Measurements from ENCODE around the gene ANKRA2.

The ANKRA2 gene

GRCh38 chr5:73565139-73565968, at the start of gene ANKRA2, which contains the start of gene UTP15:
TSS of gene ANKRA2 (minus strand) at chr5:73565639. CDS start at chr5:73562881, 2,758 bp downstream.
TSS of gene UTP15 (plus strand) at chr5:73565743. CDS start at chr5:73567345, 1,602 bp downstream.
- peak; percentile 98 for DNase-seq (ENCODE audit: low read depth)
- H3K4me3 ChIP-seq (ENCODE audit: low read length): peak within 1 kb of the TSS; percentile 93

GRCh38 chr5:73615085-73615484, 49.6 kb upstream of the ANKRA2 start:
- no peak overlapping the region for H3K4me3 ChIP-seq (ENCODE audit: low read length)

More at GRCh38 chr5:73565139-73565968, at the start of gene ANKRA2, which contains the start of gene UTP15:
- no peak for TF ChIP-seq CTCF (conservative IDR thresholded peaks at IDR 0.05; ENCODE audit: low read length)

GRCh38 chr5:73612799-73613198, 47.4 kb upstream of the ANKRA2 start:
- no peak for DNase-seq (ENCODE audit: low read depth)
- no peak for TF ChIP-seq CTCF (conservative IDR thresholded peaks at IDR 0.05; ENCODE audit: low read length)
- no peak overlapping the region for H3K4me3 ChIP-seq (ENCODE audit: low read length)

More at GRCh38 chr5:73615085-73615484, 49.6 kb upstream of the ANKRA2 start:
- DNase-seq (ENCODE audit: low read depth): no peak
- TF ChIP-seq CTCF (conservative IDR thresholded peaks at IDR 0.05; ENCODE audit: low read length): no peak

GRCh38 chr5:73607228-73607627, 41.8 kb upstream of the ANKRA2 start:
- no peak for TF ChIP-seq CTCF (conservative IDR thresholded peaks at IDR 0.05; ENCODE audit: low read length)
- no peak for DNase-seq (ENCODE audit: low read depth)
- H3K4me3 ChIP-seq (ENCODE audit: low read length): no peak overlapping the region

- DNase-seq (ENCODE audit: low read depth): no peak
- TF ChIP-seq CTCF (conservative IDR thresholded peaks at IDR 0.05; ENCODE audit: low read length): no peak
- no peak overlapping the region for H3K4me3 ChIP-seq (ENCODE audit: low read length)
Measured at GRCh38 chr5:73606206-73606753, 40.8 kb upstream of the ANKRA2 start.

- H3K4me3 ChIP-seq (ENCODE audit: low read length): no peak overlapping the region
- TF ChIP-seq CTCF (conservative IDR thresholded peaks at IDR 0.05; ENCODE audit: low read length): no peak
- no peak for DNase-seq (ENCODE audit: low read depth)
Measured at GRCh38 chr5:73605223-73606087, 40.0 kb upstream of the ANKRA2 start.
